DMS114 treated with DMSO at 0.1 percent for 48 hours (cell line): ENCODE data around the gene UBE2N.

Source experiments
- DNase-seq: peaks from one replicate; lab custom pipeline; 2025; ENCODE audit not compliant: unreplicated experiment; lab: John Stamatoyannopoulos, UW

The UBE2N gene, protein sequence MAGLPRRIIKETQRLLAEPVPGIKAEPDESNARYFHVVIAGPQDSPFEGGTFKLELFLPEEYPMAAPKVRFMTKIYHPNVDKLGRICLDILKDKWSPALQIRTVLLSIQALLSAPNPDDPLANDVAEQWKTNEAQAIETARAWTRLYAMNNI

DNA sequence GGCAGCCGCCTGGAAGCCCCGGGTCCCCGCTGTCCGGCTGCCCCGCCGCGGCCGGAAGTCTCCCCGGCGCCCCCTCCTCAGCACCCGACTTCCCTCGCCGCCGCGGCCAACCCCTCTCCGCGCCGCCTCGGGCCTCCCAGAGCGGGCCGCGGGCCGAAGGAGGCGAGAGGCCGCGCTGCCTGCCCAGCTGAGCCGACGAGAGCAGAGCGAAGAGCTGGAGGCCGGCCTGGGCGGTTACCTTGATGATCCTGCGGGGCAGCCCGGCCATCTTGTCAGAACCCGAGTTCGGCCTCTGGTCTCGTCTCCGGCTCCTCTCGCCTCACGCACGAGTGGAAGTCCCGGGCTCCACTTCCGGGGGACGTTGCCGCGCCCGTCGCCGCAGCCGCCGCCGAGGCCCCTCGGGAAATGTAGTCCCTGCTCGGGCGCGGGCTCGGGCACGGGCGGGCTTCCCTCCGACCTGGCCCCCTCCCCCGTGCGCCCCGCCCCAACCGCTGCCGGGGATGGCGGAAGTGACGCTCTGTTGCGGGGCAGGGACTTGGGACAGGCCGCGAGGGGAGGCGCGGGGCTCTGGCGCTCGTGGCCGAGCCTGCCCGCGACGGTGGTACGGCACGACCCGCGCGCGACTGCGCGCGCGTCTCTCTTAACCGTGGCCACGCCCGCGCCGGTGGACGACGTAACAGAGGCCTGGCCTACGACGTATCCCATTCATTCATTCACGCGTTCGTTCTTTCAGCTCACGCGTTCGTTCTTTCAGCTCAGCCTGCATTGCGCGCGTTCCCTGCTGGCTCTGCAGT lies at the start of gene UBE2N:
TSS of gene UBE2N (minus strand) at position 331 of the 794 bp plus-strand sequence. CDS start at position 268, 63 bp downstream.
- DNase-seq: peak; percentile 87

DNA sequence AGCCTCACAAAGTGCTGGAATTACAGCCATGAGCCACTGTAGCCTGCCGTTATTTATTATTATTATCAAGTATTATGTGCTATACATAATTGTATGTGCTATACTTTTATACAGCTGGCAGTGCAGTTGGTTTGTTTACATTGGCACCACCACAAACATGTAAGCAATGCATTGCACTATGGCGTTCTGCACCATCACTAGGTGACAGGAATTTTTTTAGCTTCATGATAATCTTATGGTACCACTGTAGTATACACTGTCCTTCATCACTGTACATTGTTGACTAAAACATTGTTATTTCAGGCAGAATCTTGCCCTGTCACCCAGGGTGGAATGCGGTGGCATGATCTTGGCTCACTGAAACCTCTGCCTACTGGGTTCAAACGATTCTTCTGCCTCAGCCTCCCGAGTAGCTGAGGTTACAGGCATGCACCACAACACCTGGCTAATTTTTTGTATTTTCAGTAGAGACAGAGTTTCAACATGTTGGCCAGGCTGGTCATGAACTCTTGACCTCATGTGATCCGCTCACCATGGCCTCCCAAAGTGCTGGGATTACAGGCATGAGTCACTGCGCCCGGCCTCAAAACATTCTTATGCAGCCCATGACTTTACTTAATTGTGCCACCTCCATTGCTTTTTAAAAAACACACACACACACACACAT lies 42.7 kb upstream of the UBE2N start:
- DNase-seq: no peak

DNA sequence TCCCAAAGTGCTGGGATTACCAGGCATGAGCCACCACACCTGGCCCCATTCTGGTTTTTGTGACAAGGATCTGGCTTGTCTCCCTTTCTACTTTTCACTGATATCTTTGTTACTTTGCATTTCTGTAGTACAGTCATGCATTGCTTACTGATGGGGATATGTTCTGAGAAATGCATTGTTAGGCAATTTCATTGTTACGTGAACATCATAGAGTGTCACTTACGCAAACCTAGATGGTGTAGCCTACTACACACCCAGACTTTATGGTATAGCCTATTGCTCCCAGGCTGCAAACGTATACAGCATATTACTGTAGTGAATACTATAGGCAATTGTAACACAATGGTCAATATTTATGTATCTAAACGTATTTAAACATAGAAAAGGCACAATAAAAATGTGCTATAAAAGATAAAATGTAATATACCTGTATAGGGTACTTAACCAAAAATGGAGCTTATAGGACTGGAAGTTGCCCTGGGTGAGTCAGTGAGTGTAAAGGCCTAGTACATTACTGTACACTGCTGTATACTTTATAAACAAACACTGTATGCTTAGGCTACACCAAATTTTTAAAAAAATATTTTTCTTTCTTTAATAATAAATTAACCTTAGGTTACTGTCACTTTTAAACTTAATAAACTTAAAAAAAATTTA lies 41.5 kb upstream of the UBE2N start:
- no peak for DNase-seq

DNA sequence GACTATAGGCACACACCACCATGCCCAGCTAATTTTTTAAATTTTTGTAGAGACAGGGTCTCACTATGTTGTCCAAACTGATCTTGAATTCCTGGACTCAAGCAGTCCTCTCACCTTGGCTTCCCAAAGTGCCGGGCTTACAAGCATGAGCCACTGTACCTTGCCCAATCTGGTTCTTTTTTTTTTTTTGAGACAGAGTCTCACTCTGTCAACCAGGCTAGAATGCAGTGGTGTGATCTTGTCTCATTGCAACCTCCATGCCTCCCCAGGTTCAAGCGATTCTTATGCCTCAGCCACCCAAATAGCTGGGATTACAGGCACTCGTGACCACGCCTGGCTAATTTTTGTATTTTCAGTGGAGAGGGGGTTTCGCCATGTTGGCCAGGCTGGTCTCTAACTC lies 41.0 kb upstream of the UBE2N start:
- no peak for DNase-seq

DNA sequence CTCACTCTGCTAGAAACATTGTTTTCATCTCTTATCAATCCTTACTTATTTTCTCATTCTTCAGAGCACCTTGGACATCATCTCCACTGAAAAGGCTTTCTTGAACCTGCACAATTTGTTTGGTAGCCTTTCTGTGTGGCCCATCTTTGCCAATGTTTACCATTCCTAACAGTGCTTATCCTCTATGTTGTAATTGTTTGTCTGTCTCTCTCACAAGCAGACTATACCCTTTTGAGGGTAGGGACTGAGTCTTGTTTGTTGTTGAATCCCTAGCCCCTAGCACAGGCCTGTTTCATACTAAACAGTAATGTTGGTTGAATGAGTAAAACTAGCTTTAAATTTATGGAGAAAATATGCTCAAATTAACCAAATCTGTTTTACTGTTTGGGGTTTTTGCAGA lies 34.8 kb upstream of the UBE2N start:
- no peak for DNase-seq

DNA sequence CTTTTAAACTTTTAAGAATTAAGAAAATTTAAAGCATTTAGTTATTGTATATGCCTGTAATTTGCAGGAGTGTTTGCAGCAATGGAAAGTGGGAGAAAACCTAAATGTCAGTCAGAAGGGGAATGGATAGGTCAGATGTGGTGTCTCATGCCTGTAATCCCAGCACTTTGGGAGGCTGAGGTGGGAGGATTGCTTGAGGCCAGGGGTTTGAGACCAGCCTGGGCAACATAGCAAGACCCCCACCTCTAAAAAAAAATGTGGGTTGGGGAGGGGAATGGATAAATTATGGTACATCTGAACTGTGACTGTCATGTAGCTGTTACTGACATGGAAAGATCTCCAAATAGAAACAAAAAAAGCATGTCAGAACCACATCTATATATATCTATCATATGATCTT lies 27.6 kb upstream of the UBE2N start:
- no peak for DNase-seq

DNA sequence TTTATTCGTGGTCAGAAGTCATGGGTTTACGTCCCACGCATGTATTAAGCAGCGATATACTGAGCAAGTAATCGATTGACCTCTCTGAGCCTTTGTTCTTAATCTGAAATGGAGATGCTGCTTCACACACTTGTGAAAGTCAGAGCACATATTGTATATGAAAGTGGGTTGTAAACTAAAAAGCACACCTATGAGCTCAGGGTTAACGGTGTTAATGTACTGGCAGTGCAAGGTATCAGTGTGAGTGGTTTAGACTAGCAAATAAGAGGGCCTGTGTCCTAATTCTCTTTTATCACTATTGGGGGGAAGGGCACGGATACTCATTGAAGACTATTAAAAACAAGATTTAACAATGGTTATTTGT lies 26.2 kb upstream of the UBE2N start:
- DNase-seq: no peak

DNA sequence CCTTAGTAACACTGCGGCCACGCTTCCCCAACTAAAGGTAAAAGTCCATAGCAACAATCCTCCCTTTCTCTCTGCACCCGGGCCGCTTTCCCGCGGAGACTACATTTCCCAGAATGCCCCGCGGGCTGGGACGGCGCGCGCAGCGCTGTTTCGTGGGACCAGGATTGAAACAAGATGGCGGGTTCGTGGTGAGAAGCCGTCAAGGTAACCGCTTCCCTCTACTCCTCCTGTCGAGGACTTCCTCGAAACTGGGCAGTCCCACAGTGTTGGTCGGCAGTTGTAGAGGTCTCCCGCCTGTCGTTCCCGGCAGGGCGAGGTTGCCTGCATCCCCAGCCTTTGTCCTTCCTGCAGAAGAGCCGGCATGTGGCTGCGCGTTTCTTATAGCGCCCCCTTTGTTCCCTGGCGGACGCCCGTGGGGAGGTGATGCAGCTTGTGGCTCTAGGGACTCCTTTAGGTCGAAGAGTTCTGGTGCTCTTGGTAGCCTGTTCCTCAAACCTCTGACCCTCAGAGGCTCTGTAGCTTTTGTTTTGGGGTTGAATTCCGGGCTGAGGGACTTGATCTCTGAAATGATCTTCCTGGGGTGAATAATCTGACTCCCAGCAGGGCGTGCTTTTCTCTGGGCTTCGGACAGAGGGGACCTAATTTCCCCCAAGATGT lies 25.7 kb upstream of the UBE2N start, which contains the start of gene MRPL42:
TSS of gene MRPL42 (plus strand) at position 164 of the 657 bp plus-strand sequence. CDS start 1,772 bp downstream, outside the sequence.
- DNase-seq: peak; percentile 87

DNA sequence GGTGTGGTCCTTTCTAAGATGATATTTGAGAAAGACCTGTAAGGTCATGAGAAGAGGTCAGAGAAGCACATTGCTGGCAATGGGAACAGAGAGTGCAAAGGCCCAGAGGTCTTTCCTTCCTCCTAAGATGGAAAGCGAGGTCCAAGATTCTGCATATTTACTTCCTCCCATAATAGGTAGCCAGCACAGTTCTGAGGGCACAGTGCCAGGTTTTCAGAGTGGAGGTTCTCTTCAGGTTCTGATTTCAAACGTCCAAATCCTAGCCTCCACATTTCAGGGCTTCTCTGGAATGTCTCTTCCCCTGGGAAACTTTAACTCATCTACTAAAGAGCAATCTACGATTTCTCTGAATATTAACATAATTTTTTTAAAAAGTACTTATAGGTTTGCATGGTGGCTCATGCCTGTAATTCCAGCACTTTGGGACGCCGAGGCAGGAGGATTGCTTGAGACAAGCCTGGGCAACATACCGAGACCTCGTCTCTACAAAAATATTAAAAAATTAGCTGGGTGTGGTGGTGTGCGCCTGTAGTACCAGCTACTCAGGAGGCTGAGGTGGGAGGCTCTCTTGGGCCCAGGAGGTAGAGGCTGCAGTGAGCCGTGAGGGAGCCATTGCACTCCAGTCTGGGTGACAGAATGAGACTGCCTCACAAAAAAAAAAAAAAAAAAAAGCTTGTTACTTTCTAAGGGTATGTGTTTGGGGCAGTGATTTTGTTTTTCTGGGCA lies 25.0 kb upstream of the UBE2N start:
- DNase-seq: no peak

DNA sequence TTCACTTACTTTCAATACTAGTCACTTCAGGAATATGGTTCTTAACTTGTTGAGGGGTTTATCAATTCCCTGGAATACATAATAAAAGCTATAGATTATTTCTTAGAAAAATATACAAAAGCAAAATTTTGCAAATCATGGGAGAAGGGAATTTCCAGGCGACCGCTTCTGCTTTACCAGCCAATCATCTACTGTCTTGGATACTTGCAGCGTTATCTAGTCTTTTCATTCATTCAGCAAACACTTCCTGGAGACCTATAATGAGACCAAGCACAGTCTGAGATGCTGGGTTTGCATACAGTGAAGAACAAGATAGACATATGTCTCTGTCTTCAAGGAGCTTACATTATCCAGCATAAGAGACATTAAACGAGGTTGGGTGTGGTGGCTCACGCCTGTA lies 24.1 kb upstream of the UBE2N start:
- DNase-seq: no peak

DNA sequence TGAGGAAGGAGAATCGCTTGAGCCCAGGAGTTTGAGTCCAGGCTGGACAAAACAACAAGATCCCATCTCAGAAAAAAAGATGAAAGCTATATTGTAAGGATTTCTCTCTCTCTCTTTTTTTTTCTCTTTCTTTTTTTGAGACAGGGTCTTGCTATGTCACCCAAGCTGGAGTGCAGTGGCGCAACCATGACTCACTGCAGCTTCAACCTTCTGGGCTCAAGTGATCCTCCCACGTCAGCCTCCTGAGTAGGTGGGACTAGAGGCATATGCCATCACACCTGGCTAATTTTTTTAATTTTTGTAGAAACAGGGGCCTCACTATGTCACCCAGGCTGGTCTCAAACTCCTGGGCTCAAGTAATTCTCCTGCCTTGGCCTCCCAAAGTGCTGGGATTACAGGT lies 19.8 kb upstream of the UBE2N start:
- no peak for DNase-seq

DNA sequence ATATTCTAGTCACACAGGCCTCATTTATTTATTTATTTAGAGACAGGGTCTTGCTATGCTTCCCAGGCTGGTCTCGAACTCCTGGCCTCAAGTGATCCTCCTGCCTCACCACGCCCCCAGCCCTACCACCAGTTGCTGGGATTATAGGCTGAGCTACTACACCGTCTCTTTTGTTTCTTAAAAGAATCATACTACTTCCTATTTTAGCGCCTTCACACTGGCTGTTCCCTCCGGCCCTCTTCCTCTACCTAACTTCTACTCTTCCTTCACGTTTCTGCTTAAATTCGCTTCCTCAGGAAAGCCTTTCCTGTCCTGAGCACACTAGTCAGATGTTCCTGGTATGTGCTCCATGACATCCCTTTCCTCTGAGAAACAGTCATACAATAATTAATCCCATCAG lies 19.2 kb upstream of the UBE2N start:
- DNase-seq: no peak

DNA sequence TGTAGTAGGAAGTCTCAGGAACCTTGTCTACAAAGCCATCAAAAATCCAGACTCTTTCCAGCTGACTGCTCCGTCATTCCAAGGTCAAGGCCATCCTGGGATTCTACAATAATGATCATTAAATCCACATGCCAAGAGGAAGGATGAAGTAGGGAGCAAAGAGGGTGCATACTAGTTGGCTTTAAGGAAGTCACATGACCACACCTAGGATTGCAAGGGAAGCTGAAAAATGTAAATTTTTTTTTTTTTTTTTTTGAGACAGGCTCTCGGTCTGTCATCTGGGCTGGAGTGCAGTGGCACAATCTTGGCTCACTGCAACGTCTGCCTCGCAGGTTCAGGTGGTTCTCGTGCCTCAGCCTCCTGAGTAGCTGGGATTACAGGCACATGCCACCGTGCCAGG lies 18.3 kb upstream of the UBE2N start:
- DNase-seq: no peak

DNA sequence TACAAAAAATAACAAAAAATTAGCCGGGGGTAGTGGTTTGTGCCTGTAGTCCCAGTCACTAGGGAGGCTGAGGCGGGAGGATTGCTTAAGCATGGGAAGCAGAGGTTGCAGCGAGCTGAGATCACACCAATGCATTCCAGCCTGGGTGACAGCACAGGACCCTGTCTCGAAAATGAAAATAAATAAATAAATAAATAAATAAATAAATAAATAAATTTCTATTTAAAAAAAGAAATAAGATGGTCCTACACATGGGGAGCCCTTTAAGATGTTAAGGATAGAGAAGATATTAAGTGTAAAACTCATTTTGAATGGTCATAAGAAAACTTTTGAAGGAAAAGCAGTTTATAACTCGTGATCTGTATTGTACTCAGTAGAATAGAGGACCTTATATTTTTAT lies 17.4 kb upstream of the UBE2N start:
- DNase-seq: no peak

DNA sequence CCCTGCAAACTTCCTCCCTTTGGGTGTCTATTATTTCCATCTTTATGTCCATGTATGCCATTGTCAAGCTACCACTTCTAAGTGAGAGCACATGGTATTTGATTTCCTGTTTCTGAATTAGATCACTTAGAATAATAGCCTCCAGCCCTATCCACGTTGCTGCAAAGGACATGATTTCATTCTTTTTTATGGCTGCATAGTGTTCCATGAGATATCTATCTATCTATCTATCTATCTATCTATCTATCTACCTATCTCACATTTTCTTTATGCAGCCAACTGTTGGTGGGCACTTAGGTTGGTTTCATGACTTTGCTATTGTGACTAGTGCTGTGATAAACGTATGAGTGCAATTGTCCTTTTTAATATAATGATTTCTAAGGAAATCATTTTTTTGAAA lies 14.3 kb upstream of the UBE2N start:
- DNase-seq: no peak

DNA sequence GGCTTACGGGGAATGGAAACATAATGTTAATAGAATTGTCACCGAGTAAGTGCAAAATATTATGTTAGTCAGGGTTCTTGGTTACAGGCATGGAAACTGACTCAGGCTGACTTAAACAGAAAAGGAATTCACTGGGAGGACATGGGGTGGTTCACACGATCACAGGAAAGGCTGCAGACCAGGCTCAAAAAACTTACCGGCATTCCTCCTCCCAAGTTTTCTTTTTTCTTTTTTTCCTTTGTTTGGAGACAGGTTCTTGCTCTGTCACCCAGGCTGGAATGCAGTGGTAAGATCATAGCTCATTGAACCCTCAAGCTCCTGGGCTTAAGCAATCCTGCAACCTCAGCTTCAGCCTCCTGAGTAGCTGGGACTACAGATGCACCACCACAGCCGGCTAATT lies 11.9 kb upstream of the UBE2N start:
- no peak for DNase-seq

DNA sequence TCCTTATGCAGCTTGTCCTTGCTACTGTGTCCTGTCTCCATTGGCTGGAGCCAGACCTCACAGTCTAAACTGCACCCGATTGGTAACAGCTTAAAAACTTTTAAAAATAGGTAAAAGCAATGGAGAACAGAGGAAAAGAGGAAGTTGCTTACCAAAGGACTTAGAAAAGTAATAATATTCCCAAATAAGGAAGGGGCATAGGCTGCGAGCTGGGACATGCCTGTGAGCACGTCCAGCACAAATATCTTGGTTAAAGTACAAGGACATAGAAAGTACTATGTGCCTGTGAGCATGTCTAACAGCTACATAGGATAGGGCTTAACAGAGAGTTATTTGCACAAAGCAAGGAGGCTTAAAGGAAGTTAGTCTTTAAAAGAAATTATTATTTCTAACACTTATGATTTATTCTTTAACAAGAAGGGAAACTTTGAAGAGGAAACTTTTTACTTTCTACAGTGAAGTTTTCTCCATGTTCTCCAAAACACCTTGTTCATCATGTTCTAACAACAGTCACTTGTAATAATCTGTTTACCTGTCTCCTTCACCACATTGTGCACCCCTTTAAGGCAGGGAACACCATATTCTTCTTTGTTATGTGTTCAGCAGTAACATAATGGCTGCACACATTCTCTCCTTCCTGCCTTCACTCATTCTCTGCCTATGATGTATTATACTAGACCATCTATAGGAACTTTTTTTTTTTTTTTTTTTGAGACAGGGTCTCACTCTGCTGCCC lies 9.8 kb upstream of the UBE2N start:
- DNase-seq: no peak

DNA sequence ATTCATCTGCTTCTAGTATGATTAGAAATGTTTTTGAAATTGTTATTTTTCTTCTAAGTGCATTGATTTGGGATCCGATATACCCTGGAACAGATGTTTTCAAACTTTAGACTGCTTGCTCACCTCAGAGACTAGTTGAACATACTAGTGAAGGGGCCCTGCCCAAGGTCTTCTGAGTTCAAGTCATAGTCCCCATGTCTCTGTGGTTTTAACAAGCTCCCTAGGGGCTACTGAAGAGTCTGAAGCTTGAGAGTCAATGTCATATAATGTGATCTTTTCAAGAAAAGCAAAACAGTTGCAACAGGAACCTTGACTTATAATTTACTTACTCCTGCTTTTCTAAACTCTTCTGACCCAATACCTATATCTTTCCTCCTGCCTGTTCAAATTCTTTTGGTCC lies 7.5 kb upstream of the UBE2N start:
- DNase-seq: no peak

DNA sequence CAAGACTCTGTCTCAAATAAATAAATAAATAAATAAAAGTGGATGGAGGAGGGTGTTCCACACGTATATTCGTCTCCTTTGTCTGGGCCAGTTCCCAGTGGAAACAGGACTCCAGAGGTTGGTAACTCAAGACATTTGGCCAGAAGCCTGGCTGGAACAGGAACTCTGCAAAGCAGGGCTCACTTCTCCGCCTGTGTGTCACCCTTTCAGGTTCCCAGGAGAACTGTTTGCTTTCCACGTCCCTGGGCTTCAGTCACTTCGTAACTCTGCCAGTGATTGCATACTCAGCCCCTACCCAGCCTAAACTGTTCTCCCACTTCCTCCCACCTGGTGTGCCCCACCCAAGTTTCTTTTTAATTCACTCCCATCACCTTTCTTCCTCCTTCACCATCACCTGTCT lies 7.0 kb upstream of the UBE2N start:
- DNase-seq: no peak
